Tibial nerve (tissue), 4 donors: Measurements from ENCODE around the gene DACT2. TPM values are rescaled to one million over a fixed set of nuclear protein-coding genes. Genes with fewer than 3 reads are reported as not detected.

Experiments
- DNase-seq, 2 donors: peaks; one replicate each; pipeline ENCODE4 v3.0.0-alpha.2; 2019; ENCODE audit warnings: low spot score in 2 of 2
- H3K27ac ChIP-seq, 4 donors: fragments of 200-600 bp; sonication (generic) in 3 of 4; one replicate each; pipeline ENCODE4 v1.5.1; 2017 to 2019; ENCODE audit warnings: mild to moderate bottlenecking in 1 of 4
- H3K27me3 ChIP-seq, 2 donors: fragments of 200-600 bp; sonication (generic) in 1 of 2; one replicate each; pipeline versions ENCODE4 v1.5.1 to v1.6.0; 2017 to 2019
- H3K36me3 ChIP-seq, 3 donors: fragments of 200-600 bp; sonication (generic); one replicate each; pipeline ENCODE4 v1.5.1; 2018 to 2019
- H3K4me1 ChIP-seq, 4 donors: fragments of 200-600 bp; sonication (generic) in 3 of 4; one replicate each; pipeline ENCODE4 v1.5.1; 2017 to 2019
- H3K4me3 ChIP-seq, 4 donors: fragments of 200-600 bp; sonication (generic) in 3 of 4; one replicate each; pipeline ENCODE4 v1.5.1; 2017 to 2019; ENCODE audit warnings: mild to moderate bottlenecking in 1 of 4, moderate library complexity in 1 of 4
- H3K9me3 ChIP-seq, 4 donors: fragments of 200-600 bp; sonication (generic) in 3 of 4; one replicate each; pipeline ENCODE4 v1.5.1; 2017 to 2019
- CTCF ChIP-seq, 5 experiments: fragments of 200-600 bp in 3 of 5; fragments of 450-650 bp in 2 of 5; sonication (generic) in 3 of 5; IDR thresholded peaks; one replicate each; pipeline ENCODE4 v1.5.1; 2016 to 2019; ENCODE audit warnings: antibody characterized with exemption in 5 of 5, mild to moderate bottlenecking in 3 of 5, moderate library complexity in 2 of 5
- EP300 ChIP-seq, 2 donors: sonication (generic); formaldehyde crosslinking; IDR thresholded peaks; one replicate each; pipeline ENCODE4 v1.6.1; 2017; ENCODE audit warnings: antibody characterized with exemption in 2 of 2, mild to moderate bottlenecking in 1 of 2
- POLR2A ChIP-seq, 2 donors: fragments of 450-650 bp; IDR thresholded peaks; one replicate each; pipeline ENCODE4 v1.6.1; 2017; ENCODE audit warnings: antibody characterized with exemption in 2 of 2, mild to moderate bottlenecking in 2 of 2, moderate library complexity in 2 of 2
- WGBS, 2 donors: methylation state at CpG; one replicate each; pipeline ENCODE4 v1.1.5; 2018; 5-methylcytosine and 5-hydroxymethylcytosine counted together
- total RNA-seq, 4 donors: library from RNA; depleted of rRNA; stranded (reverse); fragments of >200 nt; gene quantifications; one replicate each; pipeline ENCODE4 v1.1.0, GENCODE V29; 2016

Gene DACT2
- total RNA-seq, 4 donors from 2014 or later, result 0.30 to 1.5 (median 1.3) TPM; not detected in 1

- DNase-seq, result no peak
- no peak overlapping the region for H3K4me3 ChIP-seq
- H3K36me3 ChIP-seq, result no peaks in the 10 kb centered on the region
- no peak overlapping the region for H3K27ac ChIP-seq
- TF ChIP-seq CTCF (IDR thresholded peaks at IDR 0.05) (no peak), POLR2A (IDR thresholded peaks at IDR 0.05) (no peak), EP300 (IDR thresholded peaks at IDR 0.05) (no peak)
- no peaks in the 10 kb centered on the region for H3K4me1 ChIP-seq
- 52 to 63% methylated on average over 17 to 19 of the region's 21 CpGs for WGBS, 2 donors
- H3K9me3 ChIP-seq, result no peaks in the 10 kb centered on the region
- peaks cover 0 to 18% of the 10 kb centered on the region in 2 donors for H3K27me3 ChIP-seq
Observed at GRCh38 chr6:168280020-168280898, 39.3 kb downstream of the DACT2 start.

GRCh38 chr6:168279403-168279935 lies 40.1 kb downstream of the DACT2 start:
- Histone ChIP-seq H3K36me3 (no peaks in the 10 kb centered on the region), H3K27me3 (peaks cover 0 to 21% of the 10 kb centered on the region in 2 donors), H3K27ac (no peak overlapping the region), H3K4me3 (no peak overlapping the region), H3K4me1 (no peaks in the 10 kb centered on the region), H3K9me3 (no peaks in the 10 kb centered on the region)
- 68 to 79% methylated on average over 13 to 21 of the region's 21 CpGs for WGBS, 2 donors
- no peak for DNase-seq
- TF ChIP-seq POLR2A (IDR thresholded peaks at IDR 0.05) (no peak), CTCF (IDR thresholded peaks at IDR 0.05) (no peak), EP300 (IDR thresholded peaks at IDR 0.05) (no peak)

- Histone ChIP-seq H3K4me1 (no peaks in the 10 kb centered on the region), H3K27me3 (peaks cover 0 to 25% of the 10 kb centered on the region in 2 donors), H3K9me3 (no peaks in the 10 kb centered on the region), H3K36me3 (no peaks in the 10 kb centered on the region), H3K4me3 (no peak overlapping the region), H3K27ac (no peak overlapping the region)
- WGBS, 2 donors, result 82 to 84% methylated on average over 15 of the region's 15 CpGs
- no peak for DNase-seq
- no peak for TF ChIP-seq EP300 (IDR thresholded peaks at IDR 0.05)
Observed at GRCh38 chr6:168278904-168279303, 40.7 kb downstream of the DACT2 start.

GRCh38 chr6:168277274-168277669 lies 42.3 kb downstream of the DACT2 start:
- TF ChIP-seq POLR2A (IDR thresholded peaks at IDR 0.05) (no peak), CTCF (IDR thresholded peaks at IDR 0.05) (no peak), EP300 (IDR thresholded peaks at IDR 0.05) (no peak)
- no peaks in the 10 kb centered on the region for H3K9me3 ChIP-seq
- no peaks in the 10 kb centered on the region for H3K4me1 ChIP-seq
- H3K27me3 ChIP-seq, result peaks cover 0 to 25% of the 10 kb centered on the region in 2 donors
- no peak overlapping the region for H3K27ac ChIP-seq
- H3K36me3 ChIP-seq, result no peaks in the 10 kb centered on the region
- 71 to 75% methylated on average over 11 to 13 of the region's 14 CpGs for WGBS, 2 donors
- no peak overlapping the region for H3K4me3 ChIP-seq
- no peak for DNase-seq

- 87% methylated on average over 32 of the region's 32 CpGs for WGBS, 2 donors
- Histone ChIP-seq H3K27ac (no peak overlapping the region), H3K9me3 (no peaks in the 10 kb centered on the region), H3K27me3 (peaks cover 0 to 25% of the 10 kb centered on the region in 2 donors), H3K4me1 (no peaks in the 10 kb centered on the region), H3K36me3 (no peaks in the 10 kb centered on the region), H3K4me3 (no peak overlapping the region)
- no peak for DNase-seq
- TF ChIP-seq CTCF (IDR thresholded peaks at IDR 0.05) (no peak), EP300 (IDR thresholded peaks at IDR 0.05) (no peak), POLR2A (IDR thresholded peaks at IDR 0.05) (no peak)
Observed at GRCh38 chr6:168276576-168277273, 42.9 kb downstream of the DACT2 start.
